ENCODE measurements around the gene TOB1.

TOB1 gene

DNA sequence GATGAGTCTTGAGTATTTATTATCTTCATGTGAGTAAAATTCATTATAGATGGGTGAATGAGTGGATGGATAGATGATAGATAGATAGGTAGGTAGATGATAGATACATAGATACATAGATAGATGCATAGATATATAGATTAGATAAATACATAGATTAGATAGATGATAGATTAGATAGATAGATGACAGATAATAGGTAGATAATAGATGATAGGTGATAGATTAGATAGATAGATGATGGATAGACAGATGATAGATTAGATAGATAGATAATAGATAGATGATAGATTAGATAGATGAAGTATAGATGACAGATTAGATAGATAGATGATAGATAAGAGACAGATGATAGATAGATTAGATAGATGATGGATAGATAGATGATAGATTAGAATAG, 52.6 kb downstream of the TOB1 start:
- H3K4me3 ChIP-seq (ENCODE audit: low read length) = no peak overlapping the region
- no peak for DNase-seq (ENCODE audit: low read depth)
- TF ChIP-seq, protein P1, sequence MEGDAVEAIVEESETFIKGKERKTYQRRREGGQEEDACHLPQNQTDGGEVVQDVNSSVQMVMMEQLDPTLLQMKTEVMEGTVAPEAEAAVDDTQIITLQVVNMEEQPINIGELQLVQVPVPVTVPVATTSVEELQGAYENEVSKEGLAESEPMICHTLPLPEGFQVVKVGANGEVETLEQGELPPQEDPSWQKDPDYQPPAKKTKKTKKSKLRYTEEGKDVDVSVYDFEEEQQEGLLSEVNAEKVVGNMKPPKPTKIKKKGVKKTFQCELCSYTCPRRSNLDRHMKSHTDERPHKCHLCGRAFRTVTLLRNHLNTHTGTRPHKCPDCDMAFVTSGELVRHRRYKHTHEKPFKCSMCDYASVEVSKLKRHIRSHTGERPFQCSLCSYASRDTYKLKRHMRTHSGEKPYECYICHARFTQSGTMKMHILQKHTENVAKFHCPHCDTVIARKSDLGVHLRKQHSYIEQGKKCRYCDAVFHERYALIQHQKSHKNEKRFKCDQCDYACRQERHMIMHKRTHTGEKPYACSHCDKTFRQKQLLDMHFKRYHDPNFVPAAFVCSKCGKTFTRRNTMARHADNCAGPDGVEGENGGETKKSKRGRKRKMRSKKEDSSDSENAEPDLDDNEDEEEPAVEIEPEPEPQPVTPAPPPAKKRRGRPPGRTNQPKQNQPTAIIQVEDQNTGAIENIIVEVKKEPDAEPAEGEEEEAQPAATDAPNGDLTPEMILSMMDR (conservative IDR thresholded peaks at IDR 0.05; ENCODE audit: low read depth, low read length) = no peak

Data from retinal pigment epithelial cell (primary cell).